Esophagus squamous epithelium (tissue), 5 donors: Measurements from ENCODE around the gene FKBP10. TPM values are rescaled to one million over a fixed set of nuclear protein-coding genes. Genes with fewer than 3 reads are reported as not detected.
A peak's percentile ranks its signal among the peaks of the same experiment; 100 is the strongest.

Experiments used
- DNase-seq: peaks from one replicate; lab custom pipeline; 2025; lab: John Stamatoyannopoulos, UW
- H3K27ac ChIP-seq, 4 donors: fragments of 200-600 bp; sonication (generic); one replicate each; pipeline ENCODE4 v1.5.1; 2016 to 2019; ENCODE audit warnings: mild to moderate bottlenecking in 1 of 4
- H3K27me3 ChIP-seq, 4 donors: fragments of 200-600 bp; sonication (generic); 1 replicate in 3 of 4; 2 replicates in 1 of 4; pipeline versions ENCODE4 v1.5.1 to v1.6.0; 2017 to 2021; ENCODE audit warnings: antibody characterized with exemption in 1 of 4
- H3K36me3 ChIP-seq, 3 donors: fragments of 200-600 bp; sonication (generic); one replicate each; pipeline ENCODE4 v1.5.1; 2016 to 2019
- H3K4me1 ChIP-seq, 3 donors: fragments of 200-600 bp; sonication (generic); one replicate each; pipeline ENCODE4 v1.5.1; 2017 to 2019
- H3K4me3 ChIP-seq, 4 donors: fragments of 200-600 bp; sonication (generic); 1 replicate in 3 of 4; 2 replicates in 1 of 4; pipeline ENCODE4 v1.5.1; 2016 to 2019; ENCODE audit warnings: mild to moderate bottlenecking in 2 of 4, moderate library complexity in 1 of 4
- H3K9me3 ChIP-seq, 3 donors: fragments of 200-600 bp; sonication (generic); one replicate each; pipeline ENCODE4 v1.5.1; 2016 to 2019
- CTCF ChIP-seq, 6 experiments: fragments of 450-650 bp in 4 of 6; fragments of 200-600 bp in 2 of 6; sonication (generic) in 2 of 6; IDR thresholded peaks; one replicate each; pipeline ENCODE4 v1.5.1; 2016 to 2019; ENCODE audit warnings: antibody characterized with exemption in 6 of 6, mild to moderate bottlenecking in 4 of 6, moderate library complexity in 4 of 6
- POLR2A ChIP-seq, 4 donors: fragments of 450-650 bp; IDR thresholded peaks; one replicate each; pipeline ENCODE4 v1.6.1; 2017; ENCODE audit warnings: antibody characterized with exemption in 4 of 4, mild to moderate bottlenecking in 4 of 4, moderate library complexity in 3 of 4
- WGBS, 2 donors: methylation state at CpG; one replicate each; pipeline ENCODE4 v1.1.5; 2018; 5-methylcytosine and 5-hydroxymethylcytosine counted together
- intact Hi-C: fragments of 100-400 bp; cut with DNase I; formaldehyde crosslinking; loops from one replicate; pipeline ENCODE4 v1.15.0; 2022
- total RNA-seq, 4 donors: library from RNA; depleted of rRNA; stranded (reverse); fragments of >200 nt; gene quantifications; one replicate each; pipeline ENCODE4 v1.1.0, GENCODE V29; 2016
- donor health status: DM: yes; HTN: yes; CAD: no.

Gene FKBP10
- total RNA-seq, 4 donors from 2014 or later: 0.19 to 21.4 (median 8.4) TPM

- 12 to 14% methylated on average over 7 to 10 of the region's 13 CpGs for WGBS, 2 donors
- TF ChIP-seq CTCF (IDR thresholded peaks at IDR 0.05) (no peak), POLR2A (IDR thresholded peaks at IDR 0.05) (no peak)
- intact Hi-C loops: no loop called here
- H3K4me3 ChIP-seq: peak overlapping the region; percentile 63 to 82 (median 80)
- H3K27ac ChIP-seq: peak overlapping the region; percentile 95 to 99 (median 98)
- peaks cover 43 to 97% (median 66%) of the 10 kb centered on the region in 3 donors for H3K4me1 ChIP-seq
- peaks cover 0 to 13% (median 0%) of the 10 kb centered on the region in 3 donors for H3K36me3 ChIP-seq
- H3K27me3 ChIP-seq: peaks cover 0 to 24% (median 0%) of the 10 kb centered on the region in 4 donors
- DNase-seq: no peak
- H3K9me3 ChIP-seq: no peaks in the 10 kb centered on the region
Measured at GRCh38 chr17:41785091-41785858, 27.5 kb upstream of the FKBP10 start.

GRCh38 chr17:41785859-41786226, 27.0 kb upstream of the FKBP10 start:
- intact Hi-C loops: no loop called here
- Histone ChIP-seq H3K4me3 (peak overlapping the region; percentile 63 to 82 (median 80)), H3K9me3 (no peaks in the 10 kb centered on the region), H3K36me3 (peaks cover 0 to 13% (median 0%) of the 10 kb centered on the region in 3 donors), H3K27me3 (peaks cover 0 to 24% (median 0%) of the 10 kb centered on the region in 4 donors), H3K4me1 (peaks cover 43 to 97% (median 65%) of the 10 kb centered on the region in 3 donors), H3K27ac (peak overlapping the region; percentile 95 to 99 (median 98))
- 0% methylated on average over 1 to 5 of the region's 22 CpGs for WGBS, 2 donors
- TF ChIP-seq CTCF (IDR thresholded peaks at IDR 0.05) (no peak), POLR2A (IDR thresholded peaks at IDR 0.05) (peak in 2 of 4 donors; percentile 47 to 62)
- DNase-seq: no peak

GRCh38 chr17:41786227-41787020, 26.4 kb upstream of the FKBP10 start, which contains the start of gene JUP:
Gene JUP (minus strand): TSS chr17:41786711. CDS start chr17:41771854, 14,857 bp downstream.
- peak; percentile 90 for DNase-seq
- WGBS, 2 donors: 3 to 10% methylated on average over 2 to 8 of the region's 79 CpGs
- H3K4me3 ChIP-seq: peak within 1 kb of the TSS; percentile 63 to 82 (median 80)
- peak in 3 of 4 donors; percentile 93 to 98 (median 95) for TF ChIP-seq POLR2A (IDR thresholded peaks at IDR 0.05)
- TF ChIP-seq CTCF (IDR thresholded peaks at IDR 0.05): peak in 5 of 6 experiments; percentile 40 to 76 (median 56)
- H3K36me3 ChIP-seq: peaks cover 0 to 13% (median 0%) of the 10 kb centered on the region in 3 donors
- peak within 1 kb of the TSS; percentile 95 to 99 (median 98) for H3K27ac ChIP-seq
- peaks cover 0 to 24% (median 0%) of the 10 kb centered on the region in 4 donors for H3K27me3 ChIP-seq
- intact Hi-C loops: no loop called here
- no peaks in the 10 kb centered on the region for H3K9me3 ChIP-seq
- peaks cover 44 to 97% (median 60%) of the 10 kb centered on the region in 3 donors for H3K4me1 ChIP-seq

- H3K4me1 ChIP-seq: peaks cover 48 to 97% (median 58%) of the 10 kb centered on the region in 3 donors
- peak overlapping the region; percentile 81 to 98 (median 92) for H3K27ac ChIP-seq
- H3K27me3 ChIP-seq: peaks cover 0 to 24% (median 0%) of the 10 kb centered on the region in 4 donors
- intact Hi-C loops: no loop called here
- H3K36me3 ChIP-seq: peaks cover 0 to 13% (median 0%) of the 10 kb centered on the region in 3 donors
- peak overlapping the region in 1 of 4 donors; percentile 82 for H3K4me3 ChIP-seq
- WGBS, 2 donors: 16 to 45% methylated on average over 4 of the region's 4 CpGs
- no peak for TF ChIP-seq CTCF (IDR thresholded peaks at IDR 0.05)
- TF ChIP-seq POLR2A (IDR thresholded peaks at IDR 0.05): peak in 1 of 4 donors; percentile 97
- no peaks in the 10 kb centered on the region for H3K9me3 ChIP-seq
- no peak for DNase-seq
Measured at GRCh38 chr17:41787021-41787418, 25.8 kb upstream of the FKBP10 start.
